Mesenchymal stem cell (in vitro differentiated cells and primary cell): ENCODE results near the gene CREB3L1.
A peak's percentile ranks its signal among the peaks of the same experiment; 100 is the strongest.

Experiments used
- DNase-seq: peaks from one replicate; pipeline ENCODE4 v3.0.0-alpha.2; 2013
- H2AFZ ChIP-seq: one replicate; pipeline ENCODE4 v1.6.1; 2013; ENCODE audit warnings: low read depth, mild to moderate bottlenecking, control low read depth, inconsistent platforms, low read length, moderate library complexity
- H2AK5ac ChIP-seq: 2 replicates; pipeline ENCODE4 v1.6.1; 2013; ENCODE audit warnings: low read length, moderate library complexity, mild to moderate bottlenecking, inconsistent platforms; ENCODE audit not compliant: severe bottlenecking
- H2BK120ac ChIP-seq: one replicate; pipeline ENCODE4 v1.6.1; 2013; ENCODE audit warnings: low read depth, mild to moderate bottlenecking, inconsistent platforms, low read length, moderate library complexity
- H2BK12ac ChIP-seq, 2 experiments: one replicate each; pipeline ENCODE4 v1.6.1; 2013; ENCODE audit warnings: inconsistent platforms in 2 of 2, low read length in 2 of 2, mild to moderate bottlenecking in 2 of 2, moderate library complexity in 2 of 2, control low read depth in 1 of 2
- H2BK15ac ChIP-seq: one replicate; pipeline ENCODE4 v1.6.1; 2013; ENCODE audit warnings: mild to moderate bottlenecking, low read depth, inconsistent platforms; ENCODE audit not compliant: poor library complexity, severe bottlenecking
- H2BK5ac ChIP-seq: 2 replicates; pipeline ENCODE4 v1.6.1; 2013; ENCODE audit warnings: low read depth, mild to moderate bottlenecking, low read length, control low read depth, inconsistent platforms; ENCODE audit not compliant: poor library complexity, severe bottlenecking
- H3K14ac ChIP-seq, 2 experiments: one replicate each; pipeline ENCODE4 v1.6.1; 2013; ENCODE audit warnings: inconsistent platforms in 2 of 2, low read length in 2 of 2, control low read depth in 1 of 2, mild to moderate bottlenecking in 1 of 2, moderate library complexity in 1 of 2
- H3K18ac ChIP-seq, 2 experiments: one replicate each; pipeline ENCODE4 v1.6.1; 2013; ENCODE audit warnings: inconsistent platforms in 2 of 2, low read length in 2 of 2, control low read depth in 1 of 2, low read depth in 1 of 2, mild to moderate bottlenecking in 1 of 2
- H3K23ac ChIP-seq, 2 experiments: one replicate each; pipeline ENCODE4 v1.6.1; 2013; ENCODE audit warnings: inconsistent platforms in 2 of 2, low read length in 2 of 2, mild to moderate bottlenecking in 2 of 2, moderate library complexity in 2 of 2, control low read depth in 1 of 2
- H3K27ac ChIP-seq: 2 replicates; pipeline ENCODE4 v1.5.1; 2013; ENCODE audit warnings: mild to moderate bottlenecking, moderate library complexity, low read length, control low read depth, inconsistent platforms; ENCODE audit not compliant: poor library complexity, severe bottlenecking
- H3K27me3 ChIP-seq, 2 experiments: 2 replicates each; pipeline versions ENCODE4 v1.6.1 to v1.7.0; 2013; ENCODE audit warnings: low read length in 2 of 2, mild to moderate bottlenecking in 2 of 2, moderate library complexity in 2 of 2, control low read depth in 1 of 2, inconsistent platforms in 1 of 2; ENCODE audit not compliant: control insufficient read depth in 1 of 2, insufficient read depth in 1 of 2
- H3K36me3 ChIP-seq, 2 experiments: 2 replicates each; pipeline versions ENCODE4 v1.6.1 to v1.7.0; 2013; ENCODE audit warnings: low read length in 2 of 2, control low read depth in 1 of 2, inconsistent platforms in 1 of 2, low read depth in 1 of 2, mild to moderate bottlenecking in 1 of 2; ENCODE audit not compliant: insufficient read depth in 2 of 2, control insufficient read depth in 1 of 2
- H3K4ac ChIP-seq, 2 experiments: one replicate each; pipeline ENCODE4 v1.6.1; 2013; ENCODE audit warnings: inconsistent platforms in 2 of 2, low read length in 2 of 2, mild to moderate bottlenecking in 2 of 2, moderate library complexity in 2 of 2, control low read depth in 1 of 2, low read depth in 1 of 2
- H3K4me1 ChIP-seq: 2 replicates; pipeline ENCODE4 v1.6.1; 2013; ENCODE audit warnings: low read depth, low read length, control low read depth; ENCODE audit not compliant: control insufficient read depth, insufficient read depth
- H3K4me2 ChIP-seq: 2 replicates; pipeline ENCODE4 v1.6.1; 2013; ENCODE audit warnings: low read length, mild to moderate bottlenecking, inconsistent platforms; ENCODE audit not compliant: poor library complexity, severe bottlenecking
- H3K4me3 ChIP-seq, 2 experiments: 2 replicates each; pipeline versions ENCODE4 v1.5.1 to v1.7.0; 2013; ENCODE audit warnings: low read length in 2 of 2, mild to moderate bottlenecking in 2 of 2, control low read depth in 1 of 2, low read depth in 1 of 2; ENCODE audit not compliant: insufficient read depth in 1 of 2
- H3K79me1 ChIP-seq: replicated peaks from 2 replicates; pipeline ENCODE4 v1.6.1; 2013; ENCODE audit warnings: mild to moderate bottlenecking, control low read depth, low read length, inconsistent platforms; ENCODE audit not compliant: poor library complexity, severe bottlenecking
- H3K9ac ChIP-seq: 2 replicates; pipeline ENCODE4 v1.7.0; 2013; ENCODE audit warnings: mild to moderate bottlenecking, low read length, moderate library complexity
- H3K9me3 ChIP-seq: 2 replicates; pipeline ENCODE4 v1.7.0; 2013; ENCODE audit warnings: mild to moderate bottlenecking, low read length; ENCODE audit not compliant: control insufficient read depth
- H4K8ac ChIP-seq: one replicate; pipeline ENCODE4 v1.6.1; 2013; ENCODE audit warnings: inconsistent platforms, mild to moderate bottlenecking, low read length, moderate library complexity
- H4K91ac ChIP-seq: one replicate; pipeline ENCODE4 v1.6.1; 2013; ENCODE audit warnings: mild to moderate bottlenecking, low read length, inconsistent platforms
- WGBS: methylation state at CpG from one replicate; pipeline ENCODE4 v1.1.7; 2013; ENCODE audit warnings: mixed read lengths; 5-methylcytosine and 5-hydroxymethylcytosine counted together

CREB3L1 gene

GRCh38 chr11:46259971-46260560, 17.4 kb upstream of the CREB3L1 start:
- no peaks in the 10 kb centered on the region for H3K4me1 ChIP-seq
- DNase-seq = peak; percentile 38
- no peak overlapping the region for H2BK120ac ChIP-seq

GRCh38 chr11:46263120-46263519, 14.3 kb upstream of the CREB3L1 start:
- Histone ChIP-seq H2AK5ac (no peak overlapping the region), H4K91ac (no peak overlapping the region), H3K27ac (no peak overlapping the region), H3K79me1 (no peaks in the 10 kb centered on the region), H3K27me3 (no peaks in the 10 kb centered on the region), H2BK12ac (no peak overlapping the region), H3K18ac (no peak overlapping the region), H4K8ac (no peak overlapping the region), H3K9me3 (no peaks in the 10 kb centered on the region), H3K23ac (no peak overlapping the region), H3K9ac (no peak overlapping the region), H3K36me3 (no peaks in the 10 kb centered on the region), H2BK15ac (no peak overlapping the region), H3K14ac (no peak overlapping the region), H2BK5ac (no peak overlapping the region), H3K4me2 (no peak overlapping the region), H3K4ac (no peak overlapping the region), H3K4me1 (no peaks in the 10 kb centered on the region), H2BK120ac (no peak overlapping the region), H2AFZ (no peak overlapping the region), H3K4me3 (no peak overlapping the region)
- DNase-seq = no peak
- WGBS = 95% methylated on average over 3 of the region's 3 CpGs

More at GRCh38 chr11:46259971-46260560, 17.4 kb upstream of the CREB3L1 start:
- no peak overlapping the region for H3K4ac ChIP-seq
- no peaks in the 10 kb centered on the region for H3K79me1 ChIP-seq
- no peaks in the 10 kb centered on the region for H3K27me3 ChIP-seq
- no peak overlapping the region for H3K14ac ChIP-seq
- H3K4me3 ChIP-seq = no peak overlapping the region
- no peaks in the 10 kb centered on the region for H3K36me3 ChIP-seq
- H2BK12ac ChIP-seq = no peak overlapping the region
- no peaks in the 10 kb centered on the region for H3K9me3 ChIP-seq
- H3K9ac ChIP-seq = no peak overlapping the region
- no peak overlapping the region for H2BK15ac ChIP-seq
- no peak overlapping the region for H2AK5ac ChIP-seq
- H2AFZ ChIP-seq = no peak overlapping the region
- H3K4me2 ChIP-seq = no peak overlapping the region
- H4K91ac ChIP-seq = no peak overlapping the region
- WGBS = 82% methylated on average over 10 of the region's 10 CpGs
- no peak overlapping the region for H3K18ac ChIP-seq
- no peak overlapping the region for H2BK5ac ChIP-seq
- H3K23ac ChIP-seq = no peak overlapping the region
- no peak overlapping the region for H3K27ac ChIP-seq
- H4K8ac ChIP-seq = no peak overlapping the region

- no peak overlapping the region for H3K4me3 ChIP-seq
- no peak overlapping the region for H4K8ac ChIP-seq
- DNase-seq = no peak
- H3K4ac ChIP-seq = no peak overlapping the region
- no peak overlapping the region for H2AFZ ChIP-seq
- H2BK15ac ChIP-seq = no peak overlapping the region
- no peak overlapping the region for H2BK5ac ChIP-seq
- no peaks in the 10 kb centered on the region for H3K79me1 ChIP-seq
- no peak overlapping the region for H2BK12ac ChIP-seq
- no peak overlapping the region for H3K27ac ChIP-seq
- no peak overlapping the region for H3K14ac ChIP-seq
- H2BK120ac ChIP-seq = no peak overlapping the region
- no peak overlapping the region for H3K23ac ChIP-seq
- 94% methylated on average over 4 of the region's 4 CpGs for WGBS
- no peak overlapping the region for H3K9ac ChIP-seq
- no peaks in the 10 kb centered on the region for H3K9me3 ChIP-seq
- H2AK5ac ChIP-seq = no peak overlapping the region
- no peaks in the 10 kb centered on the region for H3K4me1 ChIP-seq
- H3K4me2 ChIP-seq = no peak overlapping the region
- H4K91ac ChIP-seq = no peak overlapping the region
- no peaks in the 10 kb centered on the region for H3K36me3 ChIP-seq
- no peak overlapping the region for H3K18ac ChIP-seq
- H3K27me3 ChIP-seq = no peaks in the 10 kb centered on the region
Observed at GRCh38 chr11:46264030-46264429, 13.4 kb upstream of the CREB3L1 start.

GRCh38 chr11:46264976-46265375, 12.5 kb upstream of the CREB3L1 start:
- H3K4me3 ChIP-seq = no peak overlapping the region
- no peak overlapping the region for H3K23ac ChIP-seq
- no peak overlapping the region for H3K27ac ChIP-seq
- H2BK5ac ChIP-seq = no peak overlapping the region
- 76% methylated on average over 8 of the region's 9 CpGs for WGBS
- H3K4me2 ChIP-seq = no peak overlapping the region
- no peaks in the 10 kb centered on the region for H3K27me3 ChIP-seq
- H3K36me3 ChIP-seq = no peaks in the 10 kb centered on the region
- no peak overlapping the region for H2BK12ac ChIP-seq
- H3K9ac ChIP-seq = no peak overlapping the region
- no peaks in the 10 kb centered on the region for H3K4me1 ChIP-seq
- no peak for DNase-seq
- no peak overlapping the region for H2BK120ac ChIP-seq
- no peak overlapping the region for H2AK5ac ChIP-seq
- no peaks in the 10 kb centered on the region for H3K9me3 ChIP-seq
- H4K8ac ChIP-seq = no peak overlapping the region
- no peak overlapping the region for H3K4ac ChIP-seq
- H2BK15ac ChIP-seq = peak overlapping the region; percentile 48
- H3K14ac ChIP-seq = no peak overlapping the region
- H4K91ac ChIP-seq = no peak overlapping the region
- no peak overlapping the region for H2AFZ ChIP-seq
- H3K18ac ChIP-seq = no peak overlapping the region
- H3K79me1 ChIP-seq = no peaks in the 10 kb centered on the region
